ENCODE measurements around the gene FAM120A. TPM values are rescaled to one million over a fixed set of nuclear protein-coding genes. Genes with fewer than 3 reads are reported as not detected.

Gene FAM120A
- polyA plus RNA-seq, 1 experiment = 89.4 TPM

- CTCF ChIA-PET = no interaction called here
- TF ChIP-seq CTCF (IDR thresholded peaks at IDR 0.05; ENCODE audit: insufficient read depth, low read depth, low read length) = no peak
- no peaks in the 10 kb centered on the region for H3K36me3 ChIP-seq (ENCODE audit: control insufficient read depth, insufficient read depth, low read length)
- no peaks in the 10 kb centered on the region for H3K27me3 ChIP-seq (ENCODE audit: control insufficient read depth, insufficient read depth, low read length)
- POLR2A ChIA-PET = no interaction called here
- no peak overlapping the region for H3K4me3 ChIP-seq (ENCODE audit: low read depth, low read length)
- no peak for DNase-seq (ENCODE audit: low read depth)
These were observed 5.0 kb downstream of the FAM120A start for GRCh38 chr9:93456504-93456903.

DNA sequence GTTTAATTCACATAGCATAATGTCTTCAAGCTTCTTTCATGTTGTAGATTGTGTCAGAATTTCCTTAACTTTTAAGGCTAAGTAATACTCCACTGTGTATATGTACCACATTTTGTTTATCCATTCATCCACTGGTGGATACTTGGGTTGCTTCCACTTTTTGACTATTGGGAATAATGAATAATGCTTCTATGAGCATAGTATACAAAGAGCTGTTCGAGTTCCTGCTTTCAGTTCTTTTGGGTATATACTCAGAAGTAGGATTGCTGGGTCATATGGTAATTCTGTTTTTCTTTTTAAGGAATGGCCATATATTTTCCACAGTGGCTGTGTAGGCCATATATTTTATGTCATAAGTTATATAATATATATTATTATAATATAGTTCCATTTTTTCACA, 5.5 kb downstream of the FAM120A start:
- ChIA-PET CTCF (no interaction called here), POLR2A (no interaction called here)
- TF ChIP-seq CTCF (IDR thresholded peaks at IDR 0.05; ENCODE audit: insufficient read depth, low read depth, low read length) = no peak
- H3K27me3 ChIP-seq (ENCODE audit: control insufficient read depth, insufficient read depth, low read length) = no peaks in the 10 kb centered on the region
- DNase-seq (ENCODE audit: low read depth) = no peak
- H3K4me3 ChIP-seq (ENCODE audit: low read depth, low read length) = no peak overlapping the region
- no peaks in the 10 kb centered on the region for H3K36me3 ChIP-seq (ENCODE audit: control insufficient read depth, insufficient read depth, low read length)

DNA sequence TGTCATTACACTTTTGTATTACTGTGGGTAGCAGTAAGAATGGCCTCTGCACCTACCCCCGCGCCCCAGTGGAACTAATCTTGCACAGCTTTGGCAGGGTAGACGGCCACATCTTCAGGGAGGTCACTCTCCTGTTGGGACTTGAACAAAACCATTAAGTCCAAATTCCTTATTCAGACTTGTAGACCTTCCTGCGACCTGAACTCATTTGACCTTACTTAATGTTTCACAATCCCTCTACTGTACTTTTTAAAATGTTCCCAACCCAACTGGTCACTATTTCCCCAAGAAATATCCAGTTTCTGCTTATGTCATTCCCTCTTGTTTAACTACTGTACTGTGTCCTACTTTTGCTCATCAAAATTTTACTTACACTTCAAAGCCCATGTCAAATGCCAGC, 7.2 kb downstream of the FAM120A start:
- no peaks in the 10 kb centered on the region for H3K36me3 ChIP-seq (ENCODE audit: control insufficient read depth, insufficient read depth, low read length)
- DNase-seq (ENCODE audit: low read depth) = no peak
- ChIA-PET POLR2A (no interaction called here), CTCF (no interaction called here)
- H3K27me3 ChIP-seq (ENCODE audit: control insufficient read depth, insufficient read depth, low read length) = no peaks in the 10 kb centered on the region
- H3K4me3 ChIP-seq (ENCODE audit: low read depth, low read length) = no peak overlapping the region
- no peak for TF ChIP-seq CTCF (IDR thresholded peaks at IDR 0.05; ENCODE audit: insufficient read depth, low read depth, low read length)

DNA sequence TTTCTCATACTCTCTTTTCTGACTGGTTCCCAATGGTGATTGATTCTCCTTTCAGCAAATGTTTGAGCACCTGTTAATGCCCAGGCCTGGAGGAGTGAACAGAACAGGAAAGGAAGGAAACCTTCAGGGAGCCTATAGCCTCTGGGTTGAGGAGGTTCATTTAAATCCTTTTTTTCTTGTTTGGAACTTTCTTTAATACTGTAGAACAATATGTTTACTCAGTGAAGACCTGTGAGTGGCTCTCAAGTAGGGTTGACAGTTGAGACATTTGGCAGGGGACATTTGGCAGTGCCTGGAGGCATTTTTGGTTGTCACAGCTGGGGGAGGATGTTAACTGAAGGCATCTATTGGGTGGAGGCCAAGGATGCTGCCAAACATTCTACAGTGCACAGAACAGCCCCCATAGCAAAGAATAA, 8.0 kb downstream of the FAM120A start:
- DNase-seq (ENCODE audit: low read depth) = no peak
- no peak overlapping the region for H3K4me3 ChIP-seq (ENCODE audit: low read depth, low read length)
- TF ChIP-seq CTCF (IDR thresholded peaks at IDR 0.05; ENCODE audit: insufficient read depth, low read depth, low read length) = no peak
- H3K36me3 ChIP-seq (ENCODE audit: control insufficient read depth, insufficient read depth, low read length) = no peaks in the 10 kb centered on the region
- ChIA-PET CTCF (no interaction called here), POLR2A (no interaction called here)
- no peaks in the 10 kb centered on the region for H3K27me3 ChIP-seq (ENCODE audit: control insufficient read depth, insufficient read depth, low read length)

DNA sequence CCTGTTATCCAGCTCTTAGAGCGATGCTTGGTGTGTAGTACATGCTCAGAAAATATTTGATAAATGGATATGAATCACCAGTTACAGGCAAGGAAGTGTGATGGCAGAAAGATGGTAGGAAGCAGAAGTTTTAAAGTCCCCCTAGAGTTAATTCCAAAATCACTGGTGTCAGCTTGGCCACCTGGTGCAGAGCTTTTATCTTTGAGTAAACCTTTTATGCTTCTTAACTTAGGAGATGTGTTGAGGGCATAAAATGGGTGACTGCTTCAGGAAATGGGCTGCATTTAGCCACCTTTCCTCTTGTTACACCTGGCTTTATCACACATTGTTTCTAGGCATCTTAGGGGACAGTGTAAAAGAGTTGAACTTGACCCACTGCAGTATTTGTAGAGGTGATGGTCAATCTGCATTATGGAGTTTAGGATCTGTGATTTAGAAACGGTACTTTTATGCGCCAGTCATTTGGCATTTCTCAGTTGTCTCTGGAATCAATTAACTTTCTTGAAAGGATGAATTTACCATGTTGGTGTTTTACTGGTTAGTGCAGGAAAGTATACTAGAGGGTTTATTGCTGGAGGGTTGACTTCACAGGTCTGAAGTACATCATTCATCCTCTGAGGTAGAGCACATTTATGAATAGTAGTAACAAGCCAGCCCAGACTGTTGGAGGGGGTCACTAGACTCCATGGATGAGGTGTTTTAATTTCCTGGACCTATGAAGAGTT, 9.4 kb downstream of the FAM120A start:
- Histone ChIP-seq H3K4me3 (ENCODE audit: low read depth, low read length) (no peak overlapping the region), H3K27me3 (ENCODE audit: control insufficient read depth, insufficient read depth, low read length) (no peaks in the 10 kb centered on the region), H3K36me3 (ENCODE audit: control insufficient read depth, insufficient read depth, low read length) (no peaks in the 10 kb centered on the region)
- DNase-seq (ENCODE audit: low read depth) = no peak
- ChIA-PET POLR2A (no interaction called here), CTCF (no interaction called here)
- TF ChIP-seq CTCF (IDR thresholded peaks at IDR 0.05; ENCODE audit: insufficient read depth, low read depth, low read length) = no peak
